Endothelial cell of umbilical vein (primary cell): ENCODE measurements around the gene WDR82. TPM values are rescaled to one million over a fixed set of nuclear protein-coding genes. Genes with fewer than 3 reads are reported as not detected.

ENCODE experiments used
- BruUV-seq: library from RNA; stranded (reverse); fragments of 400-500 nt; replicated peaks from 2 replicates; lab custom pipeline; 2021; lab: Mats Ljungman, UMichigan
- CTCF ChIA-PET: fragments of 300-600, 350-600 bp; sonication (Branson Sonifier 250); formaldehyde crosslinking; loops from one replicate; lab custom pipeline; 2021; ENCODE audit warnings: antibody characterized with exemption, inconsistent platforms; lab: Charles Lee
- POLR2A ChIA-PET: fragments of 300-600, 350-600 bp; sonication (Branson Sonifier 250); formaldehyde crosslinking; loops from one replicate; lab custom pipeline; 2021; ENCODE audit warnings: antibody characterized with exemption, inconsistent platforms; lab: Charles Lee
- DNase-seq: peaks from one replicate; pipeline ENCODE4 v3.0.0-alpha.2; 2011; ENCODE audit warnings: low read depth, low spot score
- FAIRE-seq: peaks from 2 replicates; lab custom pipeline; 2011; peaks lifted over from hg19 to GRCh38; lab: Jason Lieb, UNC
- H2AFZ ChIP-seq: 2 replicates; pipeline ENCODE4 v1.6.0; 2012; ENCODE audit warnings: low read depth, low read length, control low read depth, inconsistent platforms
- H3K27ac ChIP-seq: 2 replicates; pipeline ENCODE4 v1.5.1; 2011; ENCODE audit warnings: low read depth, mild to moderate bottlenecking, control low read depth, low read length, moderate library complexity; ENCODE audit not compliant: insufficient read depth
- H3K27me3 ChIP-seq, 2 experiments: 2 replicates each; pipeline versions ENCODE4 v1.6.0 to v1.6.1; 2011; ENCODE audit warnings: low read length in 2 of 2, mixed read lengths in 1 of 2; ENCODE audit not compliant: control insufficient read depth in 2 of 2, insufficient read depth in 2 of 2
- H3K36me3 ChIP-seq, 2 experiments: 2 replicates in 1 of 2; 3 replicates in 1 of 2; pipeline ENCODE4 v1.5.1; 2011; ENCODE audit warnings: low read length in 2 of 2, mild to moderate bottlenecking in 1 of 2, moderate library complexity in 1 of 2; ENCODE audit not compliant: control insufficient read depth in 2 of 2, insufficient read depth in 2 of 2; ENCODE audit errors: extremely low read depth in 1 of 2
- H3K4me1 ChIP-seq: 3 replicates; pipeline ENCODE4 v1.5.1; 2011; ENCODE audit warnings: mild to moderate bottlenecking, low read length; ENCODE audit not compliant: control insufficient read depth, insufficient read depth; ENCODE audit errors: extremely low read depth
- H3K4me2 ChIP-seq: 2 replicates; pipeline ENCODE4 v1.6.1; 2011; ENCODE audit warnings: low read length, control low read depth, mixed read lengths; ENCODE audit not compliant: insufficient read depth
- H3K4me3 ChIP-seq, 3 experiments: fragments of 200-600 bp in 1 of 3; sonication (generic), shearing (Covaris generic) in 1 of 3; replicated peaks in 1 of 3; 2 replicates each; pipeline ENCODE4 v1.5.1; 2011 to 2016; ENCODE audit warnings: control low read depth in 3 of 3, low read length in 3 of 3, mild to moderate bottlenecking in 2 of 3, inconsistent platforms in 1 of 3, low read depth in 1 of 3, moderate library complexity in 1 of 3; ENCODE audit not compliant: insufficient read depth in 1 of 3
- H3K79me2 ChIP-seq: 2 replicates; pipeline ENCODE4 v1.6.0; 2012; ENCODE audit warnings: low read length, inconsistent platforms; ENCODE audit not compliant: control insufficient read depth, insufficient read depth
- H3K9ac ChIP-seq: replicated peaks from 2 replicates; pipeline ENCODE3; 2011; ENCODE audit warnings: low read length, control low read depth; ENCODE audit not compliant: insufficient read depth; ENCODE audit errors: extremely low read depth
- H3K9me1 ChIP-seq: replicated peaks from 3 replicates; pipeline ENCODE4 v1.6.0; 2011; ENCODE audit warnings: mild to moderate bottlenecking, low read length; ENCODE audit not compliant: control insufficient read depth, insufficient read depth; ENCODE audit errors: extremely low read depth
- H3K9me3 ChIP-seq: replicated peaks from 2 replicates; pipeline ENCODE4 v1.5.1; 2012; ENCODE audit warnings: low read length, inconsistent platforms; ENCODE audit not compliant: control insufficient read depth, insufficient read depth
- H4K20me1 ChIP-seq: replicated peaks from 2 replicates; pipeline ENCODE3; 2011; ENCODE audit warnings: mild to moderate bottlenecking, low read length; ENCODE audit not compliant: control insufficient read depth, insufficient read depth; ENCODE audit errors: extremely low read depth
- CTCF ChIP-seq, 2 donors: IDR thresholded peaks; 1 replicate in 1 of 2; 2 replicates in 1 of 2; pipeline ENCODE4 v1.5.1; 2011; ENCODE audit warnings: low read length in 2 of 2, mild to moderate bottlenecking in 2 of 2, moderate library complexity in 2 of 2, control low read depth in 1 of 2, inconsistent platforms in 1 of 2, low read depth in 1 of 2; ENCODE audit not compliant: insufficient read depth in 1 of 2; ENCODE audit errors: extremely low read depth in 1 of 2
- EZH2 ChIP-seq: IDR thresholded peaks from 2 replicates; pipeline ENCODE4 v1.6.1; 2012; ENCODE audit warnings: borderline replicate concordance, low read depth, mild to moderate bottlenecking, moderate library complexity, low read length, inconsistent platforms; ENCODE audit not compliant: severe bottlenecking
- FOS ChIP-seq: IDR thresholded peaks from 2 replicates; pipeline ENCODE4 v1.6.1; 2011; ENCODE audit warnings: mild to moderate bottlenecking, low read length, moderate library complexity, borderline replicate concordance; ENCODE audit not compliant: insufficient read depth
- GATA2 ChIP-seq: IDR thresholded peaks from 2 replicates; pipeline ENCODE4 v1.7.0; 2011; ENCODE audit warnings: low read depth, mild to moderate bottlenecking, moderate library complexity, mixed read lengths, low read length; ENCODE audit not compliant: insufficient read length, insufficient read depth
- JUN ChIP-seq: IDR thresholded peaks from 2 replicates; pipeline ENCODE4 v1.6.1; 2011; ENCODE audit warnings: borderline replicate concordance, low read depth; ENCODE audit not compliant: insufficient read length, insufficient read depth
- MYC ChIP-seq: IDR thresholded peaks from one replicate; pipeline ENCODE4 v1.6.1; 2011; ENCODE audit warnings: mild to moderate bottlenecking, low read depth, low read length
- POLR2AphosphoS5 ChIP-seq: IDR thresholded peaks from 2 replicates; pipeline ENCODE4 v1.6.1; 2012; ENCODE audit warnings: low read depth, mild to moderate bottlenecking, control low read depth, low read length, moderate library complexity; ENCODE audit not compliant: insufficient read depth
- dilution Hi-C: fragments of 300-500 bp; cut with MboI; formaldehyde crosslinking; loops from one replicate; pipeline ENCODE4 v1.15.0; 2019; ENCODE audit warnings: low sequenced_read_pairs; ENCODE audit not compliant: extremely low pct_ligation_motif_present
- intact Hi-C: fragments of 100-400 bp; cut with micrococcal nuclease; formaldehyde crosslinking; loops from one replicate; pipeline ENCODE4 v1.10.0; 2022
- polyA plus RNA-seq, 4 experiments: library from polyadenylated mRNA; depleted of rRNA in 3 of 4; stranded (reverse) in 3 of 4; unstranded in 1 of 4; fragments of >200 nt; gene quantifications; 2 replicates each; pipeline versions ENCODE4 v1.2.1 to v1.2.3, GENCODE V29; 2011 to 2012; ENCODE audit warnings: missing spikeins in 1 of 4
- total RNA-seq: library from RNA; stranded (reverse); gene quantifications from 2 replicates; pipeline ENCODE4 v1.2.3, GENCODE V29; 2021
- TF ChIP-seq, protein P1 (sequence below): IDR thresholded peaks from 2 replicates; pipeline ENCODE4 v1.6.1; 2011; ENCODE audit not compliant: insufficient read depth, insufficient read length

The WDR82 gene
- total and polyA plus RNA-seq, 2 donors (not counting 3 experiments of a cell fraction or from before 2014, with no cell fraction given), result 39.9 to 71.3 TPM

DNA sequence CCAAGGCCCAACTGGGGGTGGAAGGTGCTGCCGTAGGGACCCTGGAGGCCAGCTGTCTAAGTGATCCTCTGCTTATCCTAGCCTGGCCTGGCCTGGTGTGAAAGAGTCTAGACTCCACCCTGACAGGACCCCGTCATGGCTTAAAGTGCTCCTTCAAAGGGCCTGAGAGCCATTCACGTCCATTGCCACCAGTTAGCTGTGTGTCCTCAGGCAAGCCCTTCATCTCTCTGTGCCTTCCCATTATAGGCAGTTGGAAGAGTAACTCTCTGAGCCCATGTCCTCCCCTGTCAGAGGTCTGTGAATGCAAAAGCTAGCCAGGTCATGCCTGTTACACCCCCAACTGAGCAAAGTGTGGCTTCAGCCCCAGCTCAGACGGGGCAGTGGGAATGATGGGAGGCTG is 28.5 kb upstream of the WDR82 start:
- Histone ChIP-seq H3K27me3 (no peaks in the 10 kb centered on the region), H3K9me1 (no peaks in the 10 kb centered on the region), H3K4me2 (no peak overlapping the region), H3K36me3 (no peaks in the 10 kb centered on the region), H2AFZ (no peak overlapping the region), H3K9me3 (no peaks in the 10 kb centered on the region), H3K4me3 (no peak overlapping the region), H3K4me1 (no peaks in the 10 kb centered on the region), H3K79me2 (no peaks in the 10 kb centered on the region), H3K9ac (no peak overlapping the region), H4K20me1 (no peaks in the 10 kb centered on the region), H3K27ac (no peak overlapping the region)
- POLR2A ChIA-PET, result no interaction called here
- DNase-seq (no peak), FAIRE-seq (no peak)
- dilution Hi-C loops, result no loop called here
- intact Hi-C loops, result no loop called here
- CTCF ChIA-PET, result interaction anchor here (1.4 kb wide), 1 partner anchor 32 kb away, joined by 4 read pairs; no protein-coding TSS in a partner anchor
- TF ChIP-seq, protein P1, sequence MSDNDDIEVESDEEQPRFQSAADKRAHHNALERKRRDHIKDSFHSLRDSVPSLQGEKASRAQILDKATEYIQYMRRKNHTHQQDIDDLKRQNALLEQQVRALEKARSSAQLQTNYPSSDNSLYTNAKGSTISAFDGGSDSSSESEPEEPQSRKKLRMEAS, result no peak
- TF ChIP-seq GATA2 (no peak), EZH2 (no peak), JUN (no peak), POLR2AphosphoS5 (no peak), FOS (no peak), CTCF (IDR thresholded peaks at IDR 0.05; ENCODE audit: extremely low read depth in 1 of 2, insufficient read depth in 1 of 2, low read depth in 1 of 2, low read length in 2 of 2) (no peak), MYC (no peak)
- BruUV-seq, result no TSS peak
